Heart left ventricle (tissue), 16 donors: ENCODE data around the gene DLGAP1. TPM values are rescaled to one million over a fixed set of nuclear protein-coding genes. Genes with fewer than 3 reads are reported as not detected.

Experiments
- ATAC-seq, 4 donors: fragments of 200-7000 bp; cut with Tn5 transposase; one replicate each; pipeline ENCODE4 v1.9.1; 2020 to 2022; ENCODE audit warnings: moderate library complexity in 4 of 4, mild to moderate bottlenecking in 3 of 4, moderate number of reproducible peaks in 1 of 4
- DNase-seq, 5 donors: peaks; one replicate each; pipeline ENCODE4 v3.0.0-alpha.2; 2020
- H3K27ac ChIP-seq, 12 donors: fragments of 200-600 bp; sonication (generic) in 4 of 12; one replicate each; pipeline versions ENCODE4 v1.5.0 to v1.8.0; 2016 to 2022; ENCODE audit warnings: mild to moderate bottlenecking in 2 of 12
- H3K27me3 ChIP-seq, 9 donors: fragments of 200-600 bp; sonication (generic) in 2 of 9; one replicate each; pipeline versions ENCODE4 v1.5.1 to v1.8.0; 2016 to 2022; ENCODE audit warnings: mild to moderate bottlenecking in 3 of 9
- H3K36me3 ChIP-seq, 9 donors: fragments of 200-600 bp; sonication (generic) in 2 of 9; one replicate each; pipeline versions ENCODE4 v1.5.0 to v1.8.0; 2018 to 2022; ENCODE audit warnings: mild to moderate bottlenecking in 2 of 9
- H3K4me1 ChIP-seq, 12 donors: fragments of 200-600 bp; sonication (generic) in 4 of 12; one replicate each; pipeline versions ENCODE4 v1.5.0 to v1.8.0; 2016 to 2022; ENCODE audit warnings: mild to moderate bottlenecking in 3 of 12
- H3K4me3 ChIP-seq, 12 donors: fragments of 200-600 bp; sonication (generic) in 4 of 12; one replicate each; pipeline versions ENCODE4 v1.5.0 to v1.8.0; 2017 to 2022; ENCODE audit warnings: mild to moderate bottlenecking in 9 of 12, moderate library complexity in 4 of 12
- H3K9me3 ChIP-seq, 12 donors: fragments of 200-600 bp; sonication (generic) in 4 of 12; one replicate each; pipeline versions ENCODE4 v1.5.0 to v1.8.0; 2016 to 2022; ENCODE audit warnings: mild to moderate bottlenecking in 1 of 12
- CTCF ChIP-seq, 12 donors: fragments of 200-600 bp; sonication (generic) in 4 of 12; IDR thresholded peaks; one replicate each; pipeline versions ENCODE4 v1.5.0 to v1.8.0; 2018 to 2022; ENCODE audit warnings: antibody characterized with exemption in 12 of 12, mild to moderate bottlenecking in 5 of 12
- POLR2A ChIP-seq, 2 donors: fragments of 450-650 bp; IDR thresholded peaks; one replicate each; pipeline ENCODE4 v1.6.1; 2017; ENCODE audit warnings: antibody characterized with exemption in 2 of 2, mild to moderate bottlenecking in 2 of 2, moderate library complexity in 2 of 2
- WGBS, 4 donors: extraction: QIAGEN DNeasy Blood & Tissue Kit in 2 of 4; methylation state at CpG; one replicate each; pipeline versions ENCODE4 v1.1.5 to v1.1.7; 2013 to 2018; 5-methylcytosine and 5-hydroxymethylcytosine counted together
- intact Hi-C, 10 donors: fragments of 100-400 bp; cut with DNase I; formaldehyde crosslinking; loops; one replicate each; pipeline versions ENCODE4 v1.11.1 to v1.14.2; 2022
- polyA plus RNA-seq, 2 donors: library from polyadenylated mRNA; stranded (reverse); fragments of 200-250 nt; gene quantifications; one replicate each; pipeline ENCODE4 v1.2.3, GENCODE V29; 2013
- total RNA-seq, 9 donors: library from RNA; depleted of rRNA in 2 of 9; stranded (reverse); fragments of >200 nt in 2 of 9; fragmentation: NEBNext Ultra II Directional in 3 of 9; extraction: Animal tissue kit (Norgen Biotek cat#: 25700) in 3 of 9; gene quantifications; one replicate each; pipeline versions ENCODE4 v1.1.0 to v1.2.4, GENCODE V29; 2016 to 2023
- donor health status: ischemic (EF 13 %, LVEDD 7.1; RV severe dilation, severe dysfunction).
- donor health status: healthy with polysubstance abuse.
- donor health status: DM: no; HTN: yes; CAD: no.
- donor health status: DM: no; HTN: no; CAD: no.
- donor health status: ischemic (EF 25% LVEDD 6.9; RV normal size, moderate dysfunction).
- donor health status: ischemic (EF 25% LVEDD 5.7; RV mildly dilated, moderate dysfunction).
- donor health status: healthy.
- donor health status: DM: yes; HTN: yes; CAD: no.
- donor health status: ischemic (EF 35%, LVEDD 5.7; RV mildly dilated, moderate dysfunction).
- donor health status: nonischemic (EF 11% LVEDD 7.7; RV severe dilation, severe dysfunction).
- donor health status: DM: yes; HTN: yes; CAD: no.
- donor health status: PGD.
- donor health status: ischemic (EF 29% LVEDD 5.4; RV normal size, mild dysfunction).
- donor health status: nonischemic (EF 23%, LVEDD 6.1; RV moderate dilation, normal function).

Gene DLGAP1
- total and polyA plus RNA-seq, 11 donors: 0.10 to 5.5 (median 0.40) TPM; not detected in 1

GRCh38 chr18:4077721-4078120 lies 377.4 kb downstream of the DLGAP1 start:
- Histone ChIP-seq H3K4me1 (no peaks in the 10 kb centered on the region), H3K27me3 (peaks cover 0 to 6% (median 0%) of the 10 kb centered on the region in 9 donors), H3K4me3 (no peak overlapping the region), H3K27ac (no peak overlapping the region), H3K36me3 (no peaks in the 10 kb centered on the region), H3K9me3 (no peaks in the 10 kb centered on the region)
- ATAC-seq: no peak
- 66 to 82% (median 77%) methylated on average over 2 of the region's 2 CpGs for WGBS, 4 donors
- no peak for DNase-seq
- intact Hi-C loops: no loop called here
- TF ChIP-seq CTCF (IDR thresholded peaks at IDR 0.05) (no peak), POLR2A (IDR thresholded peaks at IDR 0.05) (no peak)

- H3K27me3 ChIP-seq: peaks cover 0 to 6% (median 0%) of the 10 kb centered on the region in 9 donors
- no peaks in the 10 kb centered on the region for H3K36me3 ChIP-seq
- H3K4me1 ChIP-seq: no peaks in the 10 kb centered on the region
- H3K4me3 ChIP-seq: no peak overlapping the region
- H3K27ac ChIP-seq: no peak overlapping the region
- intact Hi-C loops: no loop called here
- DNase-seq (no peak), ATAC-seq (no peak)
- 46 to 95% (median 81%) methylated on average over 2 of the region's 2 CpGs for WGBS, 4 donors
- no peak for TF ChIP-seq CTCF (IDR thresholded peaks at IDR 0.05)
- TF ChIP-seq POLR2A (IDR thresholded peaks at IDR 0.05): no peak
- no peaks in the 10 kb centered on the region for H3K9me3 ChIP-seq
Observed at GRCh38 chr18:4077204-4077603, 377.9 kb downstream of the DLGAP1 start.

GRCh38 chr18:4074647-4075046 lies 380.5 kb downstream of the DLGAP1 start:
- DNase-seq (no peak), ATAC-seq (no peak)
- TF ChIP-seq POLR2A (IDR thresholded peaks at IDR 0.05): no peak
- TF ChIP-seq CTCF (IDR thresholded peaks at IDR 0.05): no peak
- Histone ChIP-seq H3K9me3 (no peaks in the 10 kb centered on the region), H3K4me3 (no peak overlapping the region), H3K27ac (no peak overlapping the region), H3K36me3 (no peaks in the 10 kb centered on the region), H3K27me3 (no peaks in the 10 kb centered on the region), H3K4me1 (no peaks in the 10 kb centered on the region)
- 84 to 92% (median 89%) methylated on average over 3 of the region's 3 CpGs for WGBS, 4 donors
- intact Hi-C loops: loop anchor here in 1 of 10 donors (5.0 kb wide), 1 partner anchor 302 kb away; no protein-coding TSS in a partner anchor

GRCh38 chr18:4069183-4069582 lies 385.9 kb downstream of the DLGAP1 start:
- WGBS, 4 donors: 69 to 87% (median 77%) methylated on average over 6 of the region's 6 CpGs
- Histone ChIP-seq H3K27ac (no peak overlapping the region), H3K36me3 (no peaks in the 10 kb centered on the region), H3K9me3 (peaks cover 0 to 10% (median 3%) of the 10 kb centered on the region in 12 donors), H3K4me3 (no peak overlapping the region), H3K27me3 (no peaks in the 10 kb centered on the region), H3K4me1 (no peaks in the 10 kb centered on the region)
- ATAC-seq (no peak), DNase-seq (no peak)
- intact Hi-C loops: loop anchor here in 7 of 10 donors (2.0 to 10.0 kb wide), 6 partner anchors 67 to 367 kb away; no protein-coding TSS in a partner anchor
- TF ChIP-seq POLR2A (IDR thresholded peaks at IDR 0.05) (no peak), CTCF (IDR thresholded peaks at IDR 0.05) (no peak)
